ENCODE results near the gene KIFBP. TPM values are rescaled to one million over a fixed set of nuclear protein-coding genes. Genes with fewer than 3 reads are reported as not detected.

KIFBP gene
- polyA plus RNA-seq, 1 of the 3 experiments (the other 2 are of a cell fraction): 16.9 TPM

GRCh38 chr10:68987611-68988010 lies 992 bp upstream of the KIFBP start (continued):
- TF ChIP-seq USF1 (IDR thresholded peaks at IDR 0.05; ENCODE audit: borderline replicate concordance, low read depth) (no peak), POLR2AphosphoS5 (IDR thresholded peaks at IDR 0.05; ENCODE audit: low read depth, low read length) (no peak), JUND (IDR thresholded peaks at IDR 0.05) (no peak), EP300 (IDR thresholded peaks at IDR 0.05; ENCODE audit: borderline replicate concordance in 1 of 2, low read depth in 1 of 2, low read length in 1 of 2) (no peak), RCOR1 (IDR thresholded peaks at IDR 0.05; ENCODE audit: low read length) (no peak), NRF1 (IDR thresholded peaks at IDR 0.05; ENCODE audit: low read depth, low read length) (no peak)

- H3K79me2 ChIP-seq (ENCODE audit: insufficient read depth): peaks cover 57% of the 10 kb centered on the region
- peak overlapping the region; percentile 81 for H3K4me2 ChIP-seq
- peaks cover 32% of the 10 kb centered on the region for H3F3A ChIP-seq (replicated peaks; ENCODE audit: insufficient read depth)
- H3K36me3 ChIP-seq (replicated peaks in 1 of 2; ENCODE audit: control insufficient read depth in 1 of 2, insufficient read depth in 2 of 2, low read length in 1 of 2): peaks cover 12 to 25% of the 10 kb centered on the region in 2 experiments
- DNase-seq: no peak
- H3K4me3 ChIP-seq (ENCODE audit: low read depth in 2 of 2, low read length in 1 of 2): peak overlapping the region; percentile 78 to 86
- 0 out of 2 replicates have a peak, but pooled peaks cover 8% of the 10 kb centered on the region for H4K20me1 ChIP-seq (ENCODE audit: insufficient read depth)
- 29% methylated on average over 16 of the region's 22 CpGs for WGBS (ENCODE audit: low lambda C conversion rate)
- peak overlapping the region; percentile 85 for H3K9ac ChIP-seq
- H3K4me1 ChIP-seq (ENCODE audit: control insufficient read depth in 1 of 2, insufficient read depth in 2 of 2, low read depth in 1 of 2, low read length in 1 of 2): peaks cover 13 to 19% of the 10 kb centered on the region in 2 experiments; a peak in 3 of 4 replicates
- TF ChIP-seq IRF3 (IDR thresholded peaks at IDR 0.05; ENCODE audit: low read depth, low read length) (no peak), NFIC (IDR thresholded peaks at IDR 0.05; ENCODE audit: borderline replicate concordance) (no peak), SIN3A (IDR thresholded peaks at IDR 0.05; ENCODE audit: borderline replicate concordance, low read depth, low read length) (0 out of 2 replicates have a peak, but pooled peaks have one; percentile 9), YY1 (IDR thresholded peaks at IDR 0.05; ENCODE audit: low read depth) (no peak), MEF2A (IDR thresholded peaks at IDR 0.05; ENCODE audit: borderline replicate concordance, low read depth) (no peak), TEAD4 (IDR thresholded peaks at IDR 0.05; ENCODE audit: borderline replicate concordance, insufficient read depth) (no peak)
- H3K27ac ChIP-seq (ENCODE audit: low read depth in 2 of 2, low read length in 1 of 2): peak overlapping the region; percentile 71 to 81
- H3K27me3 ChIP-seq (ENCODE audit: insufficient read depth): no peaks in the 10 kb centered on the region
- H2AFZ ChIP-seq (ENCODE audit: low read depth): peak overlapping the region; percentile 85
- ChIA-PET CTCF (interaction anchor here (0.8 to 2.6 kb wide), 4 partner anchors 16 to 115 kb away, joined by 3 to 11 read pairs (median 4); no protein-coding TSS in a partner anchor), POLR2A (interaction anchor here (1.2 kb wide), 1 partner anchor 34 kb away, joined by 3 read pairs; the partner anchor contains the start of gene DDX21)
- no peaks in the 10 kb centered on the region for H3K9me2 ChIP-seq
- H3K9me3 ChIP-seq: no peaks in the 10 kb centered on the region
Observed at GRCh38 chr10:68989317-68989990, 851 bp downstream of the KIFBP start.
